Activated effector memory CD4-positive, alpha-beta T cell treated with Interleukin-2 at 50 U/mL for 16 hours (primary cell): ENCODE data around the gene KLHL29.
"Not testable (repeated sequence)": the region's sequence is repeated elsewhere in the genome, so short reads cannot be mapped to it uniquely, and the experiment has no call there.

ENCODE experiments used
- DNase-seq: peaks from one replicate; pipeline ENCODE4 v3.0.0-alpha.2; 2020

Gene KLHL29

GRCh38 chr2:23706613-23707078, 321.7 kb downstream of the KLHL29 start:
- no peak for DNase-seq

GRCh38 chr2:23707096-23707495, 322.1 kb downstream of the KLHL29 start:
- DNase-seq: no peak

- DNase-seq: no peak
These were observed 323.8 kb downstream of the KLHL29 start for GRCh38 chr2:23708771-23709170.

- DNase-seq: no peak
These were observed 324.3 kb downstream of the KLHL29 start for GRCh38 chr2:23709311-23709710.

GRCh38 chr2:23711979-23712755, 327.2 kb downstream of the KLHL29 start:
- no peak for DNase-seq

GRCh38 chr2:23712756-23713151, 327.8 kb downstream of the KLHL29 start:
- no peak for DNase-seq

- DNase-seq: no peak
These were observed 328.4 kb downstream of the KLHL29 start for GRCh38 chr2:23713351-23713750.

GRCh38 chr2:23718931-23719700, 334.1 kb downstream of the KLHL29 start:
- DNase-seq: no peak

GRCh38 chr2:23719716-23720115, 334.7 kb downstream of the KLHL29 start:
- no peak for DNase-seq

- DNase-seq: no peak
These were observed 335.9 kb downstream of the KLHL29 start for GRCh38 chr2:23720705-23721453.

- no peak for DNase-seq
These were observed 336.5 kb downstream of the KLHL29 start for GRCh38 chr2:23721454-23721826.

- no peak for DNase-seq
These were observed 337.3 kb downstream of the KLHL29 start for GRCh38 chr2:23722255-23722654.

- DNase-seq: not testable (repeated sequence)
These were observed 338.1 kb downstream of the KLHL29 start for GRCh38 chr2:23723029-23723428.

- DNase-seq: no peak
These were observed 349.4 kb downstream of the KLHL29 start for GRCh38 chr2:23734416-23734815.

- DNase-seq: not testable (repeated sequence)
These were observed 351.8 kb downstream of the KLHL29 start for GRCh38 chr2:23736783-23737182.

GRCh38 chr2:23745068-23745725, 360.2 kb downstream of the KLHL29 start:
- DNase-seq: no peak

- no peak for DNase-seq
These were observed 360.7 kb downstream of the KLHL29 start for GRCh38 chr2:23745726-23746105.

- no peak for DNase-seq
These were observed 361.3 kb downstream of the KLHL29 start for GRCh38 chr2:23746141-23746863.

- no peak for DNase-seq
These were observed 366.8 kb downstream of the KLHL29 start for GRCh38 chr2:23751747-23752265.

- no peak for DNase-seq
These were observed 368.5 kb downstream of the KLHL29 start for GRCh38 chr2:23753291-23754010.

- DNase-seq: no peak
These were observed 370.0 kb downstream of the KLHL29 start for GRCh38 chr2:23754970-23755369.
